DND-41 (cell line): ENCODE data around the gene FXYD6.

Experiments
- EZH2 ChIP-seq: IDR thresholded peaks from 3 replicates; pipeline ENCODE4 v1.6.1; 2012; ENCODE audit warnings: borderline replicate concordance, low read depth, mild to moderate bottlenecking, moderate library complexity, low read length, inconsistent platforms; ENCODE audit not compliant: severe bottlenecking
- TF ChIP-seq, protein P1 (sequence below): IDR thresholded peaks from 2 replicates; pipeline ENCODE4 v1.5.1; 2012; ENCODE audit warnings: borderline replicate concordance, low read length, moderate library complexity, mild to moderate bottlenecking; ENCODE audit not compliant: poor library complexity, severe bottlenecking; ENCODE audit errors: extremely low read depth

DNA sequence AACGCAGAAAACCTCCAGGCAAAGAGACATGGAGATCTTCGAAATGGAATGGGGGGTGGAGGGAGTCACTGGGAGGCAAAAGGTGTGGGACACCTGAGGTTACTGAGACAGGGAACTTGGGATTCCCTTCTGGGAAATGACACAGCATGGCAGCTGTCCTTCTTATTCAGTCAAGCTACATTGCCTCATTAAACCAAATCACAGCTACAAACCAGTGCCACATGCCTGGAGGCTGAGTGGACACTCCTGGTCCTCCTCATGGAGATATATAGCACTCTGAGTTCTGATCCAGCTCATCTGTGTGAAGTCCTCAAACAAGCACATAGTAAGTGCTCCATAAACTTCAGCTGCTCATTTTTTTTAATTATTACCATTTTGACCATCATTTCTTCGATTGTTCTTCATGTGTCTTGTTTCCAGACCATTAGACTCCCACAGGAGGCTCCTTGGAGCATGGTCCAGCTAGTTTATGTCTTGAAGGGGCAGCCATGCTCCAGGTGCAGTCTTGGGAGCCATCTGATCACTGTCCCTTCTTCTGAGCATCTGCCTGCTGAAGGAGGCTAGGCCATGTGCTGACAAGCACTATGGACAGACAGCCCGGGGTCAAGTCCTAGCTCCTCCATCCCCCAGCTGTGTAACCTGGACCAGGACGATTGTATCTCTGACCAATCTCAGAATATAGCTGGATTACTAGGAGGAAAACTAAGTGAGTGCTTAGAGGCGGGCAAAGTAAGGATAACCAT is 42.2 kb downstream of the FXYD6 start:
- TF ChIP-seq EZH2: no peak
- TF ChIP-seq, protein P1, sequence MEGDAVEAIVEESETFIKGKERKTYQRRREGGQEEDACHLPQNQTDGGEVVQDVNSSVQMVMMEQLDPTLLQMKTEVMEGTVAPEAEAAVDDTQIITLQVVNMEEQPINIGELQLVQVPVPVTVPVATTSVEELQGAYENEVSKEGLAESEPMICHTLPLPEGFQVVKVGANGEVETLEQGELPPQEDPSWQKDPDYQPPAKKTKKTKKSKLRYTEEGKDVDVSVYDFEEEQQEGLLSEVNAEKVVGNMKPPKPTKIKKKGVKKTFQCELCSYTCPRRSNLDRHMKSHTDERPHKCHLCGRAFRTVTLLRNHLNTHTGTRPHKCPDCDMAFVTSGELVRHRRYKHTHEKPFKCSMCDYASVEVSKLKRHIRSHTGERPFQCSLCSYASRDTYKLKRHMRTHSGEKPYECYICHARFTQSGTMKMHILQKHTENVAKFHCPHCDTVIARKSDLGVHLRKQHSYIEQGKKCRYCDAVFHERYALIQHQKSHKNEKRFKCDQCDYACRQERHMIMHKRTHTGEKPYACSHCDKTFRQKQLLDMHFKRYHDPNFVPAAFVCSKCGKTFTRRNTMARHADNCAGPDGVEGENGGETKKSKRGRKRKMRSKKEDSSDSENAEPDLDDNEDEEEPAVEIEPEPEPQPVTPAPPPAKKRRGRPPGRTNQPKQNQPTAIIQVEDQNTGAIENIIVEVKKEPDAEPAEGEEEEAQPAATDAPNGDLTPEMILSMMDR: no peak
